ENCODE results near the gene LDLRAD1. TPM values are rescaled to one million over a fixed set of nuclear protein-coding genes. Genes with fewer than 3 reads are reported as not detected.

The LDLRAD1 gene
- total RNA-seq, 1 experiment from 2014 or later = not detected

- Histone ChIP-seq H3K27ac (ENCODE audit: low read length) (no peak overlapping the region), H3K4me1 (ENCODE audit: control insufficient read depth, insufficient read depth, low read length) (peaks cover 7% of the 10 kb centered on the region; the same call in 1 of the 2 replicates), H3K9me3 (ENCODE audit: control insufficient read depth, insufficient read depth, low read depth, low read length) (no peaks in the 10 kb centered on the region), H3K4me3 (ENCODE audit: low read depth in 2 of 2, low read length in 2 of 2) (no peak overlapping the region), H3K36me3 (ENCODE audit: control insufficient read depth, insufficient read depth, low read length) (no peaks in the 10 kb centered on the region), H3K27me3 (ENCODE audit: control insufficient read depth, insufficient read depth, low read length) (no peaks in the 10 kb centered on the region)
- no TSS peak for BruUV-seq (replicated peaks)
- ChIA-PET POLR2A (no interaction called here), CTCF (no interaction called here)
- DNase-seq (ENCODE audit: low read depth, low spot score) (no peak), ATAC-seq (no peak)
- TF ChIP-seq TCF7L2 (IDR thresholded peaks at IDR 0.05; ENCODE audit: low read depth, low read length) (no peak), SIN3A (IDR thresholded peaks at IDR 0.05; ENCODE audit: borderline replicate concordance, insufficient read depth, low read depth, low read length) (no peak), POLR2AphosphoS5 (IDR thresholded peaks at IDR 0.05; ENCODE audit: low read depth, low read length) (no peak)
- TF ChIP-seq, protein P1, sequence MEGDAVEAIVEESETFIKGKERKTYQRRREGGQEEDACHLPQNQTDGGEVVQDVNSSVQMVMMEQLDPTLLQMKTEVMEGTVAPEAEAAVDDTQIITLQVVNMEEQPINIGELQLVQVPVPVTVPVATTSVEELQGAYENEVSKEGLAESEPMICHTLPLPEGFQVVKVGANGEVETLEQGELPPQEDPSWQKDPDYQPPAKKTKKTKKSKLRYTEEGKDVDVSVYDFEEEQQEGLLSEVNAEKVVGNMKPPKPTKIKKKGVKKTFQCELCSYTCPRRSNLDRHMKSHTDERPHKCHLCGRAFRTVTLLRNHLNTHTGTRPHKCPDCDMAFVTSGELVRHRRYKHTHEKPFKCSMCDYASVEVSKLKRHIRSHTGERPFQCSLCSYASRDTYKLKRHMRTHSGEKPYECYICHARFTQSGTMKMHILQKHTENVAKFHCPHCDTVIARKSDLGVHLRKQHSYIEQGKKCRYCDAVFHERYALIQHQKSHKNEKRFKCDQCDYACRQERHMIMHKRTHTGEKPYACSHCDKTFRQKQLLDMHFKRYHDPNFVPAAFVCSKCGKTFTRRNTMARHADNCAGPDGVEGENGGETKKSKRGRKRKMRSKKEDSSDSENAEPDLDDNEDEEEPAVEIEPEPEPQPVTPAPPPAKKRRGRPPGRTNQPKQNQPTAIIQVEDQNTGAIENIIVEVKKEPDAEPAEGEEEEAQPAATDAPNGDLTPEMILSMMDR (IDR thresholded peaks at IDR 0.05) = no peak
- TF ChIP-seq, protein P2, sequence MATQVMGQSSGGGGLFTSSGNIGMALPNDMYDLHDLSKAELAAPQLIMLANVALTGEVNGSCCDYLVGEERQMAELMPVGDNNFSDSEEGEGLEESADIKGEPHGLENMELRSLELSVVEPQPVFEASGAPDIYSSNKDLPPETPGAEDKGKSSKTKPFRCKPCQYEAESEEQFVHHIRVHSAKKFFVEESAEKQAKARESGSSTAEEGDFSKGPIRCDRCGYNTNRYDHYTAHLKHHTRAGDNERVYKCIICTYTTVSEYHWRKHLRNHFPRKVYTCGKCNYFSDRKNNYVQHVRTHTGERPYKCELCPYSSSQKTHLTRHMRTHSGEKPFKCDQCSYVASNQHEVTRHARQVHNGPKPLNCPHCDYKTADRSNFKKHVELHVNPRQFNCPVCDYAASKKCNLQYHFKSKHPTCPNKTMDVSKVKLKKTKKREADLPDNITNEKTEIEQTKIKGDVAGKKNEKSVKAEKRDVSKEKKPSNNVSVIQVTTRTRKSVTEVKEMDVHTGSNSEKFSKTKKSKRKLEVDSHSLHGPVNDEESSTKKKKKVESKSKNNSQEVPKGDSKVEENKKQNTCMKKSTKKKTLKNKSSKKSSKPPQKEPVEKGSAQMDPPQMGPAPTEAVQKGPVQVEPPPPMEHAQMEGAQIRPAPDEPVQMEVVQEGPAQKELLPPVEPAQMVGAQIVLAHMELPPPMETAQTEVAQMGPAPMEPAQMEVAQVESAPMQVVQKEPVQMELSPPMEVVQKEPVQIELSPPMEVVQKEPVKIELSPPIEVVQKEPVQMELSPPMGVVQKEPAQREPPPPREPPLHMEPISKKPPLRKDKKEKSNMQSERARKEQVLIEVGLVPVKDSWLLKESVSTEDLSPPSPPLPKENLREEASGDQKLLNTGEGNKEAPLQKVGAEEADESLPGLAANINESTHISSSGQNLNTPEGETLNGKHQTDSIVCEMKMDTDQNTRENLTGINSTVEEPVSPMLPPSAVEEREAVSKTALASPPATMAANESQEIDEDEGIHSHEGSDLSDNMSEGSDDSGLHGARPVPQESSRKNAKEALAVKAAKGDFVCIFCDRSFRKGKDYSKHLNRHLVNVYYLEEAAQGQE (IDR thresholded peaks at IDR 0.05; ENCODE audit: insufficient read depth in 1 of 2, low read depth in 2 of 2, low read length in 1 of 2) = no peak
- intact Hi-C loops (cut with micrococcal nuclease; ENCODE audit: unreplicated experiment) = no loop called here
- in situ Hi-C loops (cut with HindIII; ENCODE audit: low pct_unique_long_range_greater_than_20kb, low sequenced_read_pairs) = no loop called here
These were observed 6.0 kb downstream of the LDLRAD1 start for GRCh38 chr1:54012008-54012325.

DNA sequence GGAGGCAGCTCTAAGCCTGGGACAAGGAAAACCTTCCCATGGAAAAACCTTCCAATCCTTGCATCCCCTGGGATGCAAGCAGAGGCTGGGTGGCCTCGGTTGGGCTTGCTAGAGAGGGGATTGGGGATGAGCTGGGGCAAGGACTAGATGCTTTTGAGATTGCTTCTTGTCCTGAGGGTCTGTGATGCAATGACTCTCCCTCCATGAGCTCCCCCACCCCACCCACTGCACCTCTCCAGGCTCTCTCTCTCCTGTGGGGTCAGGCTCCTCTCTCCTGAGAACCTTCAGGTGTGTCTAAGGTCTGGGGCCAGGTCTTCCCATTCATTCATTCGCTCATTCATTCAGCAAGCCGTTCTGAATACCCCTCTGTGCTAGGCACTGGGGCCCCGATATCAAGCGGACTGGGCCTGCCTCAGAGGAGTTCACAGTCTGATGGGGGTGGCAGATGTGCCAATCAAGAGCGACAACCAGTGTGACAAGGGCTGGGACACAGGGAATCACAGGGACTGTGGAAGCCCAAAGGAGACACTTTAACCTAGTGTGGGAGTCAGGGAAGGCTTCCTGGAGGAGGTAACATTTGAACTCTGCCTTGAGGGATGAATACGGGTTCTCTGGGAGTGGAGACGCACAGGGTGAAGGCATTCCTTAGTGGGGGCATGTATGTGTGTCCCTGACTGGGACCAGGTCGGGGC, 6.5 kb downstream of the LDLRAD1 start:
- no peaks in the 10 kb centered on the region for H3K9me3 ChIP-seq (ENCODE audit: control insufficient read depth, insufficient read depth, low read depth, low read length)
- ATAC-seq (no peak), DNase-seq (ENCODE audit: low read depth, low spot score) (no peak)
- no peak overlapping the region for H3K4me3 ChIP-seq (ENCODE audit: low read depth in 2 of 2, low read length in 2 of 2)
- peaks cover 5% of the 10 kb centered on the region; the same call in 1 of the 2 replicates for H3K4me1 ChIP-seq (ENCODE audit: control insufficient read depth, insufficient read depth, low read length)
- ChIA-PET CTCF (no interaction called here), POLR2A (no interaction called here)
- no TSS peak for BruUV-seq (replicated peaks)
- H3K27ac ChIP-seq (ENCODE audit: low read length) = no peak overlapping the region
- intact Hi-C loops (cut with micrococcal nuclease; ENCODE audit: unreplicated experiment) (no loop called here), in situ Hi-C loops (cut with HindIII; ENCODE audit: low pct_unique_long_range_greater_than_20kb, low sequenced_read_pairs) (no loop called here)
- H3K27me3 ChIP-seq (ENCODE audit: control insufficient read depth, insufficient read depth, low read length) = no peaks in the 10 kb centered on the region
- no peaks in the 10 kb centered on the region for H3K36me3 ChIP-seq (ENCODE audit: control insufficient read depth, insufficient read depth, low read length)
- TF ChIP-seq SIN3A (IDR thresholded peaks at IDR 0.05; ENCODE audit: borderline replicate concordance, insufficient read depth, low read depth, low read length) (no peak), POLR2AphosphoS5 (IDR thresholded peaks at IDR 0.05; ENCODE audit: low read depth, low read length) (no peak), TCF7L2 (IDR thresholded peaks at IDR 0.05; ENCODE audit: low read depth, low read length) (no peak)
- TF ChIP-seq, protein P1 (IDR thresholded peaks at IDR 0.05) = no peak
- TF ChIP-seq, protein P2 (IDR thresholded peaks at IDR 0.05; ENCODE audit: insufficient read depth in 1 of 2, low read depth in 2 of 2, low read length in 1 of 2) = no peak

Measured in Panc1 (cell line).